ENCODE data around the gene TAC4.

TAC4 gene

GRCh38 chr17:49819651-49820050 lies 28.2 kb downstream of the TAC4 start:
- in situ Hi-C loops (cut with MboI; ENCODE audit: low sequenced_read_pairs): no loop called here

GRCh38 chr17:49819138-49819537 lies 28.7 kb downstream of the TAC4 start:
- in situ Hi-C loops (cut with MboI; ENCODE audit: low sequenced_read_pairs): no loop called here

GRCh38 chr17:49817993-49818392 lies 29.9 kb downstream of the TAC4 start:
- in situ Hi-C loops (cut with MboI; ENCODE audit: low sequenced_read_pairs): no loop called here

GRCh38 chr17:49815761-49816281 lies 32.0 kb downstream of the TAC4 start:
- in situ Hi-C loops (cut with MboI; ENCODE audit: low sequenced_read_pairs): no loop called here

- in situ Hi-C loops (cut with MboI; ENCODE audit: low sequenced_read_pairs): no loop called here
Measured at GRCh38 chr17:49814781-49815529, 32.9 kb downstream of the TAC4 start.

- in situ Hi-C loops (cut with MboI; ENCODE audit: low sequenced_read_pairs): no loop called here
Measured at GRCh38 chr17:49809056-49809455, 38.8 kb downstream of the TAC4 start.

- in situ Hi-C loops (cut with MboI; ENCODE audit: low sequenced_read_pairs): no loop called here
Measured at GRCh38 chr17:49798738-49799137, 49.1 kb downstream of the TAC4 start.

GRCh38 chr17:49798182-49798581 lies 49.7 kb downstream of the TAC4 start:
- in situ Hi-C loops (cut with MboI; ENCODE audit: low sequenced_read_pairs): no loop called here

- in situ Hi-C loops (cut with MboI; ENCODE audit: low sequenced_read_pairs): no loop called here
Measured at GRCh38 chr17:49795372-49795771, 52.5 kb downstream of the TAC4 start.

- in situ Hi-C loops (cut with MboI; ENCODE audit: low sequenced_read_pairs): no loop called here
Measured at GRCh38 chr17:49793309-49793708, 54.6 kb downstream of the TAC4 start.

GRCh38 chr17:49789243-49789578 lies 58.7 kb downstream of the TAC4 start:
- in situ Hi-C loops (cut with MboI; ENCODE audit: low sequenced_read_pairs): loop anchor here (10.0 kb wide), 1 partner anchor 84 kb away; the partner anchor contains the start of gene SLC35B1

GRCh38 chr17:49788478-49789242 lies 59.2 kb downstream of the TAC4 start, which contains the start of gene KAT7:
TSS of gene KAT7 (plus strand) at chr17:49788681. CDS start at chr17:49788835, 154 bp downstream.
- in situ Hi-C loops (cut with MboI; ENCODE audit: low sequenced_read_pairs): loop anchor here (10.0 kb wide), 1 partner anchor 84 kb away; the partner anchor contains the start of gene SLC35B1
